Peyer's patch (tissue), 4 donors: ENCODE results near the gene NET1.

Experiments used
- POLR2A ChIP-seq, 2 donors: fragments of 450-650 bp; IDR thresholded peaks; one replicate each; pipeline ENCODE4 v1.5.1; 2017; ENCODE audit warnings: antibody characterized with exemption in 2 of 2, mild to moderate bottlenecking in 2 of 2, moderate library complexity in 2 of 2
- TF ChIP-seq, protein P1 (sequence below), 6 experiments: fragments of 450-650 bp in 4 of 6; fragments of 200-600 bp in 2 of 6; sonication (generic) in 1 of 6; IDR thresholded peaks; one replicate each; pipeline ENCODE4 v1.5.1; 2017 to 2019; ENCODE audit warnings: antibody characterized with exemption in 6 of 6, mild to moderate bottlenecking in 3 of 6, moderate library complexity in 1 of 6

DNA sequence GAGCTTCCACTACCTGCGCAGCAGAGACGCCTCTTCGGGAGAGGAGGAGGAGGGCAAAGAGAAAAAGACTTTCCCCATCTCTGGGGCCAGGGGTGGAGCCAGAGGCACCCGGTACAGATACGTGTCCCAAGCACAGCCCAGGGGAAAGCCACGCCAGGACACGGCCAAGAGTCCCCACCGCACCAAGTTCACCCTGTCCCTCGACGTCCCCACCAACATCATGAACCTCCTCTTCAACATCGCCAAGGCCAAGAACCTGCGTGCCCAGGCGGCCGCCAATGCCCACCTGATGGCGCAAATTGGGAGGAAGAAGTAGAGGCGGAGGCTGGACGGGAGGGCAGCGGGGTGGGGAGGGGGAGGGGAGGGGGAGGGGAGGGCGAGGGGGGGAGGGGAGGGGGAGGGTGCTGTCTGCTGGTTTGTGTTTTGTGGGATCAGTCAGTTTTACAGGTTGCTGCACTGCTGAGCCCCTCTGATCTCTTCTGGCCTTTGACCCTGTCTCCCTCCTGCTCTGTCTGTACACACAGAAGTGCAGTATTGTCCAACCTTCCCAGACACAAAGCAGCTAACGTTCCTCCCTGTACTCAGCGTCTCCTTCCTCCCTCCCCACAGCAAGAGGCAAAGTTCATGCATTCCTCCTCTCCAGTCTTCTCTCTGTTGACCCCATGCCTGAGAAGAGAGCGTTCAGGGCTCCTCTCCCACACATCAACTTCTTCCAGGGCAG lies 38.3 kb upstream of the NET1 start:
- TF ChIP-seq, protein P1, sequence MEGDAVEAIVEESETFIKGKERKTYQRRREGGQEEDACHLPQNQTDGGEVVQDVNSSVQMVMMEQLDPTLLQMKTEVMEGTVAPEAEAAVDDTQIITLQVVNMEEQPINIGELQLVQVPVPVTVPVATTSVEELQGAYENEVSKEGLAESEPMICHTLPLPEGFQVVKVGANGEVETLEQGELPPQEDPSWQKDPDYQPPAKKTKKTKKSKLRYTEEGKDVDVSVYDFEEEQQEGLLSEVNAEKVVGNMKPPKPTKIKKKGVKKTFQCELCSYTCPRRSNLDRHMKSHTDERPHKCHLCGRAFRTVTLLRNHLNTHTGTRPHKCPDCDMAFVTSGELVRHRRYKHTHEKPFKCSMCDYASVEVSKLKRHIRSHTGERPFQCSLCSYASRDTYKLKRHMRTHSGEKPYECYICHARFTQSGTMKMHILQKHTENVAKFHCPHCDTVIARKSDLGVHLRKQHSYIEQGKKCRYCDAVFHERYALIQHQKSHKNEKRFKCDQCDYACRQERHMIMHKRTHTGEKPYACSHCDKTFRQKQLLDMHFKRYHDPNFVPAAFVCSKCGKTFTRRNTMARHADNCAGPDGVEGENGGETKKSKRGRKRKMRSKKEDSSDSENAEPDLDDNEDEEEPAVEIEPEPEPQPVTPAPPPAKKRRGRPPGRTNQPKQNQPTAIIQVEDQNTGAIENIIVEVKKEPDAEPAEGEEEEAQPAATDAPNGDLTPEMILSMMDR (IDR thresholded peaks at IDR 0.05), result no peak
- no peak for TF ChIP-seq POLR2A (IDR thresholded peaks at IDR 0.05)
